Brain pericyte (primary cell): ENCODE results near the gene DRAXIN.

Experiments used
- DNase-seq: peaks from one replicate; pipeline ENCODE4 v3.0.0-alpha.2; 2012; ENCODE audit warnings: low read depth, low spot score

The DRAXIN gene

GRCh38 chr1:11688506-11688905, 3.0 kb upstream of the DRAXIN start:
- DNase-seq, result no peak

GRCh38 chr1:11690397-11691301, 861 bp upstream of the DRAXIN start:
- DNase-seq, result no peak

GRCh38 chr1:11691928-11692711, 610 bp downstream of the DRAXIN start:
- DNase-seq, result no peak

GRCh38 chr1:11693024-11693590, 1.6 kb downstream of the DRAXIN start:
- no peak for DNase-seq

- DNase-seq, result no peak
Observed at GRCh38 chr1:11693917-11694316, 2.4 kb downstream of the DRAXIN start.

GRCh38 chr1:11695861-11696260, 4.4 kb downstream of the DRAXIN start:
- DNase-seq, result no peak

- no peak for DNase-seq
Observed at GRCh38 chr1:11697188-11697892, 5.8 kb downstream of the DRAXIN start.

- DNase-seq, result no peak
Observed at GRCh38 chr1:11697893-11698210, 6.3 kb downstream of the DRAXIN start.

GRCh38 chr1:11700601-11701467, 9.3 kb downstream of the DRAXIN start:
- no peak for DNase-seq

- DNase-seq, result no peak
Observed at GRCh38 chr1:11701551-11701961, 10.0 kb downstream of the DRAXIN start.

GRCh38 chr1:11701981-11702803, 10.7 kb downstream of the DRAXIN start:
- no peak for DNase-seq

- DNase-seq, result no peak
Observed at GRCh38 chr1:11703357-11704193, 12.1 kb downstream of the DRAXIN start.

- DNase-seq, result no peak
Observed at GRCh38 chr1:11704194-11704529, 12.7 kb downstream of the DRAXIN start.

- DNase-seq, result no peak
Observed at GRCh38 chr1:11704691-11705475, 13.4 kb downstream of the DRAXIN start.

GRCh38 chr1:11705596-11705995, 14.1 kb downstream of the DRAXIN start:
- DNase-seq, result no peak

GRCh38 chr1:11706292-11706691, 14.8 kb downstream of the DRAXIN start:
- DNase-seq, result no peak

- no peak for DNase-seq
Observed at GRCh38 chr1:11707621-11708276, 16.2 kb downstream of the DRAXIN start.
